Measurements from ENCODE around the gene LUC7L3. TPM values are rescaled to one million over a fixed set of nuclear protein-coding genes. Genes with fewer than 3 reads are reported as not detected.

LUC7L3 gene
- total RNA-seq, 1 experiment from 2014 or later = 185 TPM

- POLR2A ChIA-PET (ENCODE audit: low non-redundant PET) = no interaction called here
- H3K27ac ChIP-seq (ENCODE audit: low read depth, low read length, poor library complexity, severe bottlenecking) = no peak overlapping the region
- no peaks in the 10 kb centered on the region for H3K27me3 ChIP-seq (replicated peaks; ENCODE audit: insufficient read depth, low read depth, low read length, poor library complexity)
- CTCF ChIA-PET = no interaction called here
- intact Hi-C loops (cut with micrococcal nuclease; ENCODE audit: unreplicated experiment) = no loop called here
- H3K4me1 ChIP-seq (ENCODE audit: insufficient read depth, low read length, poor library complexity, severe bottlenecking) = no peaks in the 10 kb centered on the region
- TF ChIP-seq EZH2 (IDR thresholded peaks at IDR 0.05; ENCODE audit: borderline replicate concordance, low read depth, low read length, poor library complexity, severe bottlenecking) (no peak), CTCF (conservative IDR thresholded peaks at IDR 0.05; ENCODE audit: low read depth, low read length) (no peak)
- no TSS peak for BruUV-seq (replicated peaks)
- no peak overlapping the region for H3K4me3 ChIP-seq (ENCODE audit: low read depth, low read length, poor library complexity, severe bottlenecking)
- H3K9me3 ChIP-seq (ENCODE audit: low read depth, low read length, poor library complexity, severe bottlenecking) = no peaks in the 10 kb centered on the region
- H3K36me3 ChIP-seq (ENCODE audit: insufficient read depth, low read length, poor library complexity, severe bottlenecking) = peaks cover 9% of the 10 kb centered on the region
- DNase-seq (ENCODE audit: low spot score) = no peak
Measured at GRCh38 chr17:50688245-50688644, 31.2 kb upstream of the LUC7L3 start.

GRCh38 chr17:50689251-50689650 lies 30.2 kb upstream of the LUC7L3 start:
- H3K27me3 ChIP-seq (replicated peaks; ENCODE audit: insufficient read depth, low read depth, low read length, poor library complexity) = no peaks in the 10 kb centered on the region
- peaks cover 14% of the 10 kb centered on the region for H3K36me3 ChIP-seq (ENCODE audit: insufficient read depth, low read length, poor library complexity, severe bottlenecking)
- POLR2A ChIA-PET (ENCODE audit: low non-redundant PET) = no interaction called here
- TF ChIP-seq CTCF (conservative IDR thresholded peaks at IDR 0.05; ENCODE audit: low read depth, low read length) (no peak), EZH2 (IDR thresholded peaks at IDR 0.05; ENCODE audit: borderline replicate concordance, low read depth, low read length, poor library complexity, severe bottlenecking) (no peak)
- no TSS peak for BruUV-seq (replicated peaks)
- CTCF ChIA-PET = no interaction called here
- no peak for DNase-seq (ENCODE audit: low spot score)
- H3K9me3 ChIP-seq (ENCODE audit: low read depth, low read length, poor library complexity, severe bottlenecking) = no peaks in the 10 kb centered on the region
- no peak overlapping the region for H3K27ac ChIP-seq (ENCODE audit: low read depth, low read length, poor library complexity, severe bottlenecking)
- H3K4me3 ChIP-seq (ENCODE audit: low read depth, low read length, poor library complexity, severe bottlenecking) = no peak overlapping the region
- intact Hi-C loops (cut with micrococcal nuclease; ENCODE audit: unreplicated experiment) = no loop called here
- H3K4me1 ChIP-seq (ENCODE audit: insufficient read depth, low read length, poor library complexity, severe bottlenecking) = no peaks in the 10 kb centered on the region

- no peak for DNase-seq (ENCODE audit: low spot score)
- ChIA-PET POLR2A (ENCODE audit: low non-redundant PET) (no interaction called here), CTCF (no interaction called here)
- no peaks in the 10 kb centered on the region for H3K4me1 ChIP-seq (ENCODE audit: insufficient read depth, low read length, poor library complexity, severe bottlenecking)
- H3K9me3 ChIP-seq (ENCODE audit: low read depth, low read length, poor library complexity, severe bottlenecking) = no peaks in the 10 kb centered on the region
- intact Hi-C loops (cut with micrococcal nuclease; ENCODE audit: unreplicated experiment) = no loop called here
- no TSS peak for BruUV-seq (replicated peaks)
- H3K4me3 ChIP-seq (ENCODE audit: low read depth, low read length, poor library complexity, severe bottlenecking) = no peak overlapping the region
- H3K27ac ChIP-seq (ENCODE audit: low read depth, low read length, poor library complexity, severe bottlenecking) = no peak overlapping the region
- H3K36me3 ChIP-seq (ENCODE audit: insufficient read depth, low read length, poor library complexity, severe bottlenecking) = peaks cover 23% of the 10 kb centered on the region
- TF ChIP-seq EZH2 (IDR thresholded peaks at IDR 0.05; ENCODE audit: borderline replicate concordance, low read depth, low read length, poor library complexity, severe bottlenecking) = no peak
- TF ChIP-seq CTCF (conservative IDR thresholded peaks at IDR 0.05; ENCODE audit: low read depth, low read length) = no peak
- H3K27me3 ChIP-seq (replicated peaks; ENCODE audit: insufficient read depth, low read depth, low read length, poor library complexity) = no peaks in the 10 kb centered on the region
Measured at GRCh38 chr17:50689956-50690886, 29.2 kb upstream of the LUC7L3 start.
